Spleen (tissue), 11 donors: ENCODE results near the gene TGFBR3L. TPM values are rescaled to one million over a fixed set of nuclear protein-coding genes. Genes with fewer than 3 reads are reported as not detected.
A peak's percentile ranks its signal among the peaks of the same experiment; 100 is the strongest.

Experiments
- DNase-seq: peaks from one replicate; pipeline ENCODE4 v3.0.0-alpha.2; 2020
- H3K27ac ChIP-seq, 8 donors: fragments of 200-600 bp; sonication (generic) in 7 of 8; 1 replicate in 4 of 8; 2 replicates in 4 of 8; pipeline versions ENCODE4 v1.5.0 to v1.8.0; 2016 to 2021; ENCODE audit warnings: inconsistent platforms in 4 of 8, mild to moderate bottlenecking in 4 of 8, moderate library complexity in 1 of 8
- H3K27me3 ChIP-seq, 7 donors: fragments of 200-600 bp; sonication (generic) in 6 of 7; replicated peaks in 1 of 7; 1 replicate in 4 of 7; 2 replicates in 3 of 7; pipeline versions ENCODE4 v1.5.0 to v1.8.0; 2016 to 2021; ENCODE audit warnings: inconsistent platforms in 3 of 7, mild to moderate bottlenecking in 1 of 7
- H3K36me3 ChIP-seq, 6 donors: fragments of 200-600 bp; sonication (generic) in 5 of 6; 1 replicate in 4 of 6; 2 replicates in 2 of 6; pipeline versions ENCODE4 v1.5.0 to v1.8.0; 2016 to 2021; ENCODE audit warnings: inconsistent platforms in 2 of 6
- H3K4me1 ChIP-seq, 6 donors: fragments of 200-600 bp; sonication (generic) in 5 of 6; 1 replicate in 3 of 6; 2 replicates in 3 of 6; pipeline versions ENCODE4 v1.5.0 to v1.8.0; 2016 to 2021; ENCODE audit warnings: inconsistent platforms in 3 of 6
- H3K4me3 ChIP-seq, 8 donors: fragments of 200-600 bp; sonication (generic) in 7 of 8; 1 replicate in 4 of 8; 2 replicates in 4 of 8; pipeline versions ENCODE4 v1.5.0 to v1.8.0; 2016 to 2021; ENCODE audit warnings: inconsistent platforms in 4 of 8, mild to moderate bottlenecking in 4 of 8, moderate library complexity in 2 of 8
- H3K9me3 ChIP-seq, 8 donors: fragments of 200-600 bp; sonication (generic) in 7 of 8; 1 replicate in 4 of 8; 2 replicates in 4 of 8; pipeline versions ENCODE4 v1.5.0 to v1.8.0; 2016 to 2021; ENCODE audit warnings: inconsistent platforms in 4 of 8
- POLR2A ChIP-seq, 3 donors: fragments of 450-650 bp; IDR thresholded peaks; one replicate each; pipeline ENCODE4 v1.5.1; 2017; ENCODE audit warnings: antibody characterized with exemption in 3 of 3, mild to moderate bottlenecking in 1 of 3
- POLR2AphosphoS5 ChIP-seq, 3 donors: sonication (generic); formaldehyde crosslinking; IDR thresholded peaks; one replicate each; pipeline ENCODE4 v1.5.1; 2017; ENCODE audit warnings: antibody characterized with exemption in 3 of 3
- WGBS, 5 donors: extraction: QIAGEN DNeasy Blood & Tissue Kit in 3 of 5; methylation state at CpG; one replicate each; pipeline versions ENCODE4 v1.1.5 to v1.1.7; 2013 to 2018; 5-methylcytosine and 5-hydroxymethylcytosine counted together
- intact Hi-C: fragments of 100-400 bp; cut with DNase I; formaldehyde crosslinking; loops from one replicate; pipeline ENCODE4 v1.15.0; 2023; ENCODE audit warnings: low total_unique reads
- polyA plus RNA-seq, 3 donors: library from polyadenylated mRNA; stranded (reverse); fragments of 200-250 nt; gene quantifications; one replicate each; pipeline ENCODE4 v1.2.1, GENCODE V29; 2013
- total RNA-seq, 7 donors: library from RNA; depleted of rRNA in 3 of 7; stranded (reverse); fragments of >200 nt in 3 of 7; fragmentation: NEBNext Ultra II Directional in 4 of 7; extraction: Animal tissue kit (Norgen Biotek cat#: 25700) in 4 of 7; gene quantifications; one replicate each; pipeline versions ENCODE4 v1.1.0 to v1.2.1, GENCODE V29; 2016 to 2021
- TF ChIP-seq, protein P1 (sequence below), 11 experiments: fragments of 200-600 bp in 7 of 11; fragments of 450-650 bp in 4 of 11; sonication (generic) in 4 of 11; IDR thresholded peaks in 8 of 11; conservative IDR thresholded peaks in 3 of 11; 1 replicate in 7 of 11; 2 replicates in 4 of 11; pipeline versions ENCODE4 v1.4.0 to v1.8.0; 2016 to 2021; ENCODE audit warnings: antibody characterized with exemption in 11 of 11, inconsistent platforms in 4 of 11, mild to moderate bottlenecking in 1 of 11
- donor health status: healthy with polysubstance abuse.
- donor health status: DM: no; HTN: no; CAD: no; lungs with moderate emphysema.
- donor health status: DM: no; HTN: no; CAD: no.
- donor health status: Bipolar disorder and iron deficiency.
- donor health status: healthy.
- donor health status: DM: no; HTN: no; CAD: no.
- donor health status: DM: yes; HTN: yes; CAD: no.

The TGFBR3L gene
- total and polyA plus RNA-seq, 10 donors = 0.11 TPM; not detected in 9

- Histone ChIP-seq H3K27ac (no peak overlapping the region), H3K36me3 (peaks cover 5 to 94% (median 72%) of the 10 kb centered on the region in 6 donors), H3K4me3 (no peak overlapping the region), H3K9me3 (no peaks in the 10 kb centered on the region), H3K27me3 (no peaks in the 10 kb centered on the region), H3K4me1 (peaks cover 0 to 7% (median 0%) of the 10 kb centered on the region in 6 donors)
- WGBS, 5 donors = 91 to 96% (median 94%) methylated on average over 18 to 25 of the region's 25 CpGs
- DNase-seq = no peak
- intact Hi-C loops = no loop called here
- TF ChIP-seq POLR2AphosphoS5 (IDR thresholded peaks at IDR 0.05) = peak in 1 of 3 donors; percentile 45
- TF ChIP-seq, protein P1, sequence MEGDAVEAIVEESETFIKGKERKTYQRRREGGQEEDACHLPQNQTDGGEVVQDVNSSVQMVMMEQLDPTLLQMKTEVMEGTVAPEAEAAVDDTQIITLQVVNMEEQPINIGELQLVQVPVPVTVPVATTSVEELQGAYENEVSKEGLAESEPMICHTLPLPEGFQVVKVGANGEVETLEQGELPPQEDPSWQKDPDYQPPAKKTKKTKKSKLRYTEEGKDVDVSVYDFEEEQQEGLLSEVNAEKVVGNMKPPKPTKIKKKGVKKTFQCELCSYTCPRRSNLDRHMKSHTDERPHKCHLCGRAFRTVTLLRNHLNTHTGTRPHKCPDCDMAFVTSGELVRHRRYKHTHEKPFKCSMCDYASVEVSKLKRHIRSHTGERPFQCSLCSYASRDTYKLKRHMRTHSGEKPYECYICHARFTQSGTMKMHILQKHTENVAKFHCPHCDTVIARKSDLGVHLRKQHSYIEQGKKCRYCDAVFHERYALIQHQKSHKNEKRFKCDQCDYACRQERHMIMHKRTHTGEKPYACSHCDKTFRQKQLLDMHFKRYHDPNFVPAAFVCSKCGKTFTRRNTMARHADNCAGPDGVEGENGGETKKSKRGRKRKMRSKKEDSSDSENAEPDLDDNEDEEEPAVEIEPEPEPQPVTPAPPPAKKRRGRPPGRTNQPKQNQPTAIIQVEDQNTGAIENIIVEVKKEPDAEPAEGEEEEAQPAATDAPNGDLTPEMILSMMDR (IDR thresholded peaks at IDR 0.05 in 8 of 11, conservative IDR thresholded peaks at IDR 0.05 in 3 of 11) = no peak
These were observed 48.9 kb downstream of the TGFBR3L start for GRCh38 chr19:7963566-7963965.

DNA sequence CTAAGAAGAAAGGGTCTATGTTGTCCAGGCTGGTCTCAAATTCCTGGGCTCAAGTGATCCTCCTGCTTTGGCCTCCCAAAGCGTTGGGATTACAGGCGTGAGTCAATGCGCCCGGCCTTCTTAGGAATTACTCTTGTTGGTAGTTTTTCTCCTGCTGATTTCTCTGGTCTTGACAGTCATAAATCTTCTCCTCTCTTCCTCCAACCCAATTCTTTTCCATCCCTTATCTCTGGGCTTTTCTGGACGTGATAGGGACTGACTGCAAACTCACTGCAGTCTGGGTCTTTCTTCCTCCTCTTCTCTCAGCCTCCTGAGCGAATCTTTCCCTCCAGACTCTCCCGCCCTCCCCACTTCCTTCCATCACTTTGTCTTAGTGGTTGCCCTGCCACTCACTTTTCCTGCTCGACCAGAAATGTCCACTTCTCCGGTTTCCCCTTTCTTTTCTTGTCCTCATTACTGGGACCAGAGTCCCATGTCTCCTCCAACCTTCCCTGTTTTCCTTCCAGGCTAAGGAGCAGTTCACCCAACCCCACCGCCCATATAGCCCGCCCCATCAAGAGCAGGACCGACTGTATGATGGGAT lies 50.7 kb downstream of the TGFBR3L start:
- H3K36me3 ChIP-seq = peaks cover 5 to 100% (median 76%) of the 10 kb centered on the region in 6 donors
- H3K4me3 ChIP-seq = no peak overlapping the region
- TF ChIP-seq, protein P1 (IDR thresholded peaks at IDR 0.05 in 8 of 11, conservative IDR thresholded peaks at IDR 0.05 in 3 of 11) = no peak
- no peak for TF ChIP-seq POLR2AphosphoS5 (IDR thresholded peaks at IDR 0.05)
- no peak for TF ChIP-seq POLR2A (IDR thresholded peaks at IDR 0.05)
- DNase-seq = no peak
- 78 to 85% (median 84%) methylated on average over 12 of the region's 12 CpGs for WGBS, 5 donors
- peak overlapping the region in 1 of 8 donors; percentile 27 for H3K27ac ChIP-seq
- intact Hi-C loops = no loop called here
- H3K27me3 ChIP-seq = no peaks in the 10 kb centered on the region
- no peaks in the 10 kb centered on the region for H3K9me3 ChIP-seq
- H3K4me1 ChIP-seq = peaks cover 0 to 7% (median 0%) of the 10 kb centered on the region in 6 donors

GRCh38 chr19:7965921-7966665 lies 51.5 kb downstream of the TGFBR3L start:
- Histone ChIP-seq H3K36me3 (peaks cover 5 to 100% (median 72%) of the 10 kb centered on the region in 6 donors), H3K9me3 (no peaks in the 10 kb centered on the region), H3K27me3 (no peaks in the 10 kb centered on the region), H3K4me1 (peaks cover 0 to 11% (median 2%) of the 10 kb centered on the region in 6 donors), H3K4me3 (no peak overlapping the region), H3K27ac (peak overlapping the region in 1 of 8 donors; percentile 27)
- TF ChIP-seq, protein P1 (IDR thresholded peaks at IDR 0.05 in 8 of 11, conservative IDR thresholded peaks at IDR 0.05 in 3 of 11) = no peak
- no peak for TF ChIP-seq POLR2A (IDR thresholded peaks at IDR 0.05)
- no peak for TF ChIP-seq POLR2AphosphoS5 (IDR thresholded peaks at IDR 0.05)
- DNase-seq = no peak
- intact Hi-C loops = no loop called here
- WGBS, 5 donors = 85 to 89% (median 88%) methylated on average over 12 of the region's 12 CpGs
